Stimulated activated CD4-positive, alpha-beta T cell treated with anti-CD3 and anti-CD28 coated beads, Interleukin-1b, Interleukin-23, amount 100 ng/mL, for 1 hour (primary cell): ENCODE data around the gene DHRS7B.
"Not testable (repeated sequence)": the region's sequence is repeated elsewhere in the genome, so short reads cannot be mapped to it uniquely, and the experiment has no call there.

Experiments used
- DNase-seq, 2 donors: peaks; one replicate each; pipeline ENCODE4 v3.0.0-alpha.2; 2020; ENCODE audit warnings: low read depth in 2 of 2

DHRS7B gene

GRCh38 chr17:21107067-21107650, 19.6 kb upstream of the DHRS7B start:
- DNase-seq, result not testable (repeated sequence)

- DNase-seq, result no peak
Measured at GRCh38 chr17:21108651-21109050, 18.1 kb upstream of the DHRS7B start.

- no peak for DNase-seq
Measured at GRCh38 chr17:21113049-21113690, 13.6 kb upstream of the DHRS7B start.

GRCh38 chr17:21113716-21114115, 13.0 kb upstream of the DHRS7B start:
- DNase-seq, result no peak

- not testable (repeated sequence) for DNase-seq
Measured at GRCh38 chr17:21114791-21115190, 12.0 kb upstream of the DHRS7B start.

GRCh38 chr17:21119247-21119918, 7.4 kb upstream of the DHRS7B start:
- peak; percentile 37 to 44 for DNase-seq

GRCh38 chr17:21119919-21120249, 6.9 kb upstream of the DHRS7B start:
- DNase-seq, result no peak

GRCh38 chr17:21124086-21124485, 2.7 kb upstream of the DHRS7B start:
- no peak for DNase-seq

GRCh38 chr17:21124517-21124916, 2.2 kb upstream of the DHRS7B start:
- DNase-seq, result not testable (repeated sequence)

- peak in 1 of 2 donors; percentile 28 for DNase-seq
Measured at GRCh38 chr17:21125862-21126261, 902 bp upstream of the DHRS7B start.

GRCh38 chr17:21127509-21128077, 829 bp downstream of the DHRS7B start:
- no peak for DNase-seq

GRCh38 chr17:21129023-21129681, 2.4 kb downstream of the DHRS7B start:
- no peak for DNase-seq

- no peak for DNase-seq
Measured at GRCh38 chr17:21131137-21131536, 4.4 kb downstream of the DHRS7B start.

- DNase-seq, result no peak
Measured at GRCh38 chr17:21132428-21132827, 5.7 kb downstream of the DHRS7B start.

- no peak for DNase-seq
Measured at GRCh38 chr17:21134559-21134958, 7.8 kb downstream of the DHRS7B start.

- DNase-seq, result no peak
Measured at GRCh38 chr17:21140911-21141310, 14.1 kb downstream of the DHRS7B start.

- DNase-seq, result no peak
Measured at GRCh38 chr17:21141331-21141730, 14.6 kb downstream of the DHRS7B start.

- DNase-seq, result not testable (repeated sequence)
Measured at GRCh38 chr17:21142065-21142464, 15.3 kb downstream of the DHRS7B start.

GRCh38 chr17:21143695-21144094, 16.9 kb downstream of the DHRS7B start:
- no peak for DNase-seq

- not testable (repeated sequence) for DNase-seq
Measured at GRCh38 chr17:21144299-21144698, 17.5 kb downstream of the DHRS7B start.

GRCh38 chr17:21146362-21147015, 19.7 kb downstream of the DHRS7B start:
- DNase-seq, result no peak

- DNase-seq, result no peak
Measured at GRCh38 chr17:21149621-21150020, 22.9 kb downstream of the DHRS7B start.
